Fibroblast of lung (primary cell): ENCODE results near the gene BMP3.

Source experiments
- CTCF ChIP-seq, 2 donors: IDR thresholded peaks in 1 of 2; conservative IDR thresholded peaks in 1 of 2; 1 replicate in 1 of 2; 2 replicates in 1 of 2; pipeline ENCODE4 v1.5.1; 2011 to 2012; ENCODE audit warnings: low read length in 2 of 2, control low read depth in 1 of 2, inconsistent platforms in 1 of 2, low read depth in 1 of 2, mild to moderate bottlenecking in 1 of 2
- EZH2 ChIP-seq: IDR thresholded peaks from 2 replicates; pipeline ENCODE4 v1.5.1; 2012; ENCODE audit warnings: low read length, control low read depth, mild to moderate bottlenecking; ENCODE audit errors: missing control alignments

DNA sequence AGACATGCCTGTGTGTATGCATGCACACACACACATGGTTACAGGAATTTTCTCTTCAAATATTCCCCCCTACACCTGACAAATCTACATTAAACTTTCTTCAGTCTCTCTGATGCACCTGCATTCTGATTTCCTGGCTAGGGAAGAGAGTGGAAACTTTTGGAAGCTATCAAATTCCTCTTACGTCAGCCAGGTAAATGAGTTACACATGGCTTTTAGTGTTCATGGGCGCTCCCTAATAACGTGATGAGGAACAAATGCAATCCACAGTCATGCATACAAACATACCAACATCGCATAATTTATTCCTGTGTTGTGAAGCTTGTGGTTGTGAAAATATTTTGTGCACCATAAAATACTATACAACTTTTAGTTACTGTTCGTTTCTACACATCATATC lies 34.9 kb downstream of the BMP3 start:
- TF ChIP-seq CTCF (conservative IDR thresholded peaks at IDR 0.05 in 1 of 2, IDR thresholded peaks at IDR 0.05 in 1 of 2; ENCODE audit: low read depth in 1 of 2, low read length in 2 of 2), result no peak
- TF ChIP-seq EZH2, result no peak
